Measurements from ENCODE around the gene CLASRP.
A peak's percentile ranks its signal among the peaks of the same experiment; 100 is the strongest.

CLASRP gene

DNA sequence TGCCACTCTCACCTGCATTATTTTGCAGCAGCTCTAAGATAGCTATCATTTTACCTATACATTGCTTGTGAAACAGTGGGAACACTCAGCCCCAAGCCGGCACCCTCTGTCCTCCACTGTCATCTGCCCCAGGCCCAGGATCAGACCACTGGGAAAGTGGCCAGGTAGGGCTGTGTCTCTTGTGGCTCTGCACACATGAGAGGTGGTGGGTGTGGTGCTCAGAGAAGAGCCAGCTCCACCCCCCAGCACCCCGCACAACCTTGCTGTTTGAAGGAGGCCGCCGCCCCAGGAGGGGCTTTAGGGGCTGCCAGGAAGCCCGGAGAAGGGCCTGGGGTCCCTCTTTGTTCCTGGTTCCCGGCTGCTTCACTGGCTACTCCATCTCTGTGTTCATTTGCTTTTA, 80.7 kb downstream of the CLASRP start:
- H3K9me2 ChIP-seq (replicated peaks; ENCODE audit: insufficient read depth, low read length) = no peaks in the 10 kb centered on the region
- H3F3A ChIP-seq (ENCODE audit: insufficient read depth, low read length) = peaks cover 30% of the 10 kb centered on the region
- TF ChIP-seq, protein P1, sequence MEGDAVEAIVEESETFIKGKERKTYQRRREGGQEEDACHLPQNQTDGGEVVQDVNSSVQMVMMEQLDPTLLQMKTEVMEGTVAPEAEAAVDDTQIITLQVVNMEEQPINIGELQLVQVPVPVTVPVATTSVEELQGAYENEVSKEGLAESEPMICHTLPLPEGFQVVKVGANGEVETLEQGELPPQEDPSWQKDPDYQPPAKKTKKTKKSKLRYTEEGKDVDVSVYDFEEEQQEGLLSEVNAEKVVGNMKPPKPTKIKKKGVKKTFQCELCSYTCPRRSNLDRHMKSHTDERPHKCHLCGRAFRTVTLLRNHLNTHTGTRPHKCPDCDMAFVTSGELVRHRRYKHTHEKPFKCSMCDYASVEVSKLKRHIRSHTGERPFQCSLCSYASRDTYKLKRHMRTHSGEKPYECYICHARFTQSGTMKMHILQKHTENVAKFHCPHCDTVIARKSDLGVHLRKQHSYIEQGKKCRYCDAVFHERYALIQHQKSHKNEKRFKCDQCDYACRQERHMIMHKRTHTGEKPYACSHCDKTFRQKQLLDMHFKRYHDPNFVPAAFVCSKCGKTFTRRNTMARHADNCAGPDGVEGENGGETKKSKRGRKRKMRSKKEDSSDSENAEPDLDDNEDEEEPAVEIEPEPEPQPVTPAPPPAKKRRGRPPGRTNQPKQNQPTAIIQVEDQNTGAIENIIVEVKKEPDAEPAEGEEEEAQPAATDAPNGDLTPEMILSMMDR (IDR thresholded peaks at IDR 0.05; ENCODE audit: low read length) = no peak
- TF ChIP-seq EZH2phosphoT487 (IDR thresholded peaks at IDR 0.05; ENCODE audit: low read length) (no peak), EZH2 (optimal IDR thresholded peaks at IDR 0.05; ENCODE audit: low read depth, low read length) (no peak)
- H3K9me3 ChIP-seq (replicated peaks; ENCODE audit: insufficient read depth, low read length) = no peaks in the 10 kb centered on the region
- peak overlapping the region; percentile 88; the same call in 1 of the 2 replicates for H3K27ac ChIP-seq (ENCODE audit: low read length)
- H2AFZ ChIP-seq (ENCODE audit: low read length) = no peak overlapping the region
- H3K36me3 ChIP-seq (replicated peaks; ENCODE audit: insufficient read depth, low read length) = no peaks in the 10 kb centered on the region
- peaks cover 87% of the 10 kb centered on the region for H3K79me2 ChIP-seq (ENCODE audit: low read length)
- peak overlapping the region; percentile 75; the same call in 1 of the 2 replicates for H3K4me2 ChIP-seq (ENCODE audit: low read depth, low read length)
- no peak overlapping the region; the same call in 1 of the 2 replicates for H3K4me3 ChIP-seq (ENCODE audit: low read length)
- no peaks in the 10 kb centered on the region for H3K27me3 ChIP-seq (replicated peaks; ENCODE audit: insufficient read depth, low read length)
- no peak for DNase-seq
- H3K4me1 ChIP-seq (ENCODE audit: low read length) = peaks cover 28% of the 10 kb centered on the region
- H4K20me1 ChIP-seq (ENCODE audit: insufficient read depth, low read length) = peaks cover 2% of the 10 kb centered on the region
- no peak overlapping the region for H3K9ac ChIP-seq (ENCODE audit: low read length)
